Activated CD4-positive, CD25-positive, alpha-beta regulatory T cell treated with anti-CD3 and anti-CD28 coated beads, Interleukin-2, amount 50 U/mL, for 72 hours (primary cell): Measurements from ENCODE around the gene MAP3K7CL.

ENCODE experiments used
- DNase-seq: peaks from one replicate; pipeline ENCODE4 v3.0.0; 2021

The MAP3K7CL gene

DNA sequence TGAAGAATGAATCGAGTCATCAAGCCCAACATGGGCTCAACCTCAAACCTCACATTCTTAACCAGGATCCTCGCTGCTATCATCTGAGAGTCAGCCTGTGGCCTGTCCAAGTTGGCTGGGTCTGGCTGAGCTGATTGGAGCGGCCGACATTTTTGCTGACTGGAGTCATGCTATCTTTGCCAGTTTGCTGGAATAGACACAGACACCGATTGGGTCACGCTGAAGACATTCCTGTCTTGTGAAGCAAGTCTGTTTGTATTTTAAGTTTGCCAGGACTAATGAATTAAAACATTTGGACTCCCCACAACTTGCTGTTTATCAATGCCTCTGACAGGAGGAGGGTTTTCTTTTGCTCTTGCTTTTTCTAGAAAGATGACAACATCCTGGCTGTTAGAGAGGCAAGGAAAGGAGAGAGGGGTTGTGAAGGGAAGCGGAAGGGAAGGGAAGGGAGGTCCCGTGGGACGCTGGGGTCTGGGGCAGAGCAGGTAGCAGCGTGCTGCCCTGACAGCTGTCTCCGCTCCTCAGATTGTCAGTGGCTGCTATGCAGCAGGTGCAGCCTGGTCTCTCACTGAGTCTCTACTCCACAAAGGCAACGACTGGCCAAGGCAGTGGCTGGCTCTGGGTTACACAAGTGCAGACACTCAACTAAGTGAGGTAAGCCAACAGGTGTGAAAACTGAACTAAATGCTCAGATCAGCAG lies at the start of gene MAP3K7CL:
Gene MAP3K7CL (plus strand): TSS at position 375 of the 700 bp plus-strand sequence. CDS start 2,701 bp downstream, outside the sequence.
- DNase-seq: no peak

GRCh38 chr21:29082046-29082815 lies 48.2 kb upstream of the MAP3K7CL start:
- DNase-seq: no peak

- no peak for DNase-seq
Observed at GRCh38 chr21:29083306-29083705, 47.1 kb upstream of the MAP3K7CL start.

GRCh38 chr21:29084372-29084771 lies 46.1 kb upstream of the MAP3K7CL start:
- no peak for DNase-seq

- DNase-seq: no peak
Observed at GRCh38 chr21:29085106-29085752, 45.2 kb upstream of the MAP3K7CL start.

DNA sequence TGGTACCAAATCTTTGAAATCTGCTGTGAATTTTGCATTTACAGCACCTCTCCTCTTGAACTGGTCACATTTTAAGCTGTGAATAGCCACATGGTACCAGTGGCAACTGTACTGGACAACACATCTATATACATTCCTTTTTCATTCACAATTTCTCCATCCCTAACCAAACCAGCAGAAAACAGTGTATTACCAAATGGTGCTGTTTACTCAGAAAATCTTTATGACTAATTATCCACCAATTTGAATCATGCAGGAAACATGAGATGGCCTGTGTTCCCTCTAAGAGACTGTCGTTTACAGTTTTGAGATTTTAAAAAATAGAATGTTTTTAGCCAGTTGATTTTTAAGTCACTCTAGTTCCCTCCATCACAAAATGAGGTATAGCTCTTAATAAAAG lies 39.4 kb upstream of the MAP3K7CL start:
- DNase-seq: no peak

GRCh38 chr21:29092102-29092959 lies 38.1 kb upstream of the MAP3K7CL start:
- DNase-seq: no peak

GRCh38 chr21:29096218-29097015 lies 34.0 kb upstream of the MAP3K7CL start:
- no peak for DNase-seq

GRCh38 chr21:29098156-29098555 lies 32.3 kb upstream of the MAP3K7CL start:
- DNase-seq: no peak

GRCh38 chr21:29102791-29103257 lies 27.6 kb upstream of the MAP3K7CL start:
- DNase-seq: no peak

DNA sequence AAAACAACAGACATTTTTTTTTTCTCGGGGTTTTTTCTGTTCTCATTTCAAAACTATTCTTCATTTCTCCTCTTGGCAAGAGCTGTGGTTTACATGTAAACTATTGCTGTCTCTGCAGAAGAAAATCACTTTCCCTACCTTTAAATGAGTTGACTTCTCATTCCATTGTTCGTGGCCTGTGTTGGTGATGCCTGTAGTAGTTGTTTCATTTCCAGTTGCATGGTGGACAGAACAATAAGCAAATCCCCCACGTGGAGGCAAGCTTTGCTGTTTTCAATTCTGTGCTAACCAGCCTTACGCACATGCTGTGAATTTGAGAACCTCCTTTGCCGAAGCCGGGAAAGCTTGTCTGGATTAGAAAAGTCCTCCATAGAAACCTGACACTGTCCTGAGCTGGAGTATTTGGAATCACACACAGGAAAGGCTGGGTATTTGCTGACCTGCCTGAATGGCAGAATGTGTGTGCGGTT lies 26.2 kb upstream of the MAP3K7CL start:
- DNase-seq: no peak

GRCh38 chr21:29105218-29105617 lies 25.2 kb upstream of the MAP3K7CL start:
- DNase-seq: no peak

DNA sequence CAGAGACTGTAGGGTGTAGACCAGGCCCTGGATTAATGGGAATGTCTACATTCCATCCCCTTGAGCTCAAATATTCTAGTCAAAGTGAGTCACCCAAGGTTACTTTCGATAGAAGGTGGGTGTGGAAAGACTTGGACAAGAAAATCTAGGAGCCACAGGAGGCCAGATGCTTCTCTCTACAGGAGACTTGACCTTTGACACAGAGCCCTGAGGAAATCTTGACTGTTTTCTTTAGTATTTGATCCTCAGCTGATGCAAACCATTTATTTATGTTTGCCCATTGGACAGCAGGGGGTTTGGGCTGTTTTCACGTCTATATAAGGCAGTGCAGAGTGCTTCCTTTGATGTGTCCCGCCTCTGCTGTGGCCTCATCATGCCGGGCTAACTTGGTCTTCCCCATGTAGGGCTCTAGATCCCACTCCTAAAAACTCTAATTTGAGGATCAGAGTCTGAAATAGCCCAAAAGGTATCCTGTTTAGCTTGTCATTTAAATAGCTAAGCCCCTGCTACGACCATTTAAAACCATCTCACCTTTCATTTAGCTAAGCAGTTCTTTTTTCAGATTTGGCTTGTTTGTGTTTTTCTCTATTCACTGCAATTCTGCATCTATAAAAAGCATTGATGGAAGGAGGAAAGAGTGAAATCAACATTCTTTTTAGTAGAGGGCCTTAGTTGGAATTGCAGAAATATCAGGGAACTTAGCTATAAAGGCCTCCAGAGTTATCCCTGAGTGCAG lies 15.5 kb upstream of the MAP3K7CL start:
- no peak for DNase-seq

DNA sequence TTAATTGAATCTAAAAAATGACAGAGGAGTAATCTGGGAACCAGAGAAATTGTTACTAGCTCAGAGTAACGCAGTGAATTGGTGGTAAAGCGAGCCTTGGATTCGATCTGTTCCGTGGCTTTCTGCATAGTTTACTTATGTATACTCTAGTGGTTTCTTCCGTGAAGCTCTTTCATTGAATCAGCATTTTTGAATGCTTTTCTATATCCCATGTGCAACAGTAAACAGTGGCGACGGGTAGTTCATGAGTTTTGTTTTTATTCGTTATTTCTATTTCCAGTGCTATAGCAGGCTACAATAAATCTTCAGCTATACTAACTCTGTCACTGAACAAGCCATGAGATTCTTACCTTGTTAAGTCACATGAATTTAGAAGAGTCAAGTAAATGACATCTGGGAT lies 14.5 kb upstream of the MAP3K7CL start:
- DNase-seq: no peak

GRCh38 chr21:29117372-29117955 lies 13.0 kb upstream of the MAP3K7CL start:
- DNase-seq: no peak

DNA sequence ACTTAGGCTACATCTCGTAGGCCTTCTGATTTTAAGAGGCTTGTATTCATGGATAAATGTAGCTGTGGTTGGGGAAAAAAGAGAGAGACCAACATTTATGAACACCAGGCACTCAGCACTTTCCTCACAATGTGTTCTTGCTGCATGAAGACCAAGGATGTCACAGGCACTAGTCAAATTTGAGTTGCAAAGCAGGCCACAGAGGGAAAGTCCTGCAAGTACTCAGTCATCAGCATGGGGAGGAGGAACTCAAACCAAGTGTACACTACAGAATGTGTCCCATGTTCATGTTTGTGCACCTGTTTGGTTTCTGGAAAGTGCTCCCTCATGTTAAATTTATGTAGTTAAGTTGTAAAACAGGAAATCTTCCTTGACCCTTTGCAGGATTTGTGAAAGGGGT lies 8.7 kb upstream of the MAP3K7CL start:
- no peak for DNase-seq

DNA sequence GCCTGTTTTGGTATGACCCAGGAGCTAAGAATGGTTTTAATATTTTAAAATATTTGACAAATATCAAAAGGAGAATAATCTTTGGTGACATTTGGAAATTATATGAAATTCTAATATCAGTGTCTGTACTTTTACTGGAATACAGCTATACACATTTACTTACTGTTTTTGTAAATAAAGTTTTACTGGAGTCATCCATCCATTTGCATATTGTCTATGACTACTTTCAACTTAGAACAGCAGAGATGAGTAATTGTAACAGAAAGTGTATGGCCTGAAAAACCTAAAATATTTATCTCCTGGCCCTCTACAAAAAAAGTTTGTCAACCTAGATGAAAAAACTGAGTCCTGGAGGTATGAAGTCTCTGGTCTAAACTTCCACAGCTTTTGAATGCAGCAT lies 5.8 kb upstream of the MAP3K7CL start:
- no peak for DNase-seq

DNA sequence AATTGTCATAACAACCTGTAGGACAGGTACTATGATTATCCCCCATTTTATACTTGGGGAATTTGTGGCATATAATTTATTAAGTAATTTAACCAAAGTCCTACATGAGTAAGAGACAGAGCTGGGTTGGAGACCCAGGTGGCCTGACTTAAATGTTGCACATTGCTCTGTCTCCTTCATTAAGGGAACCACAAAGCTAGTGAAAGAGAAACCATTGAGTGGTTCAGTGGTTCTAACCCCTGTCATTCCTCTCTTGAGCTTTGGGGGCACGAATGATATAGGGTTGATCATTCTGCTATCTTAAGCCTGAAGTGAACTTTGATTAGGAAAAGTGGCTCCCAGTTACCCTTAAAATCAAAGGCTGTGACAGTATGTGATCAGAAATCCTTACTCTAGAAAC lies 5.3 kb upstream of the MAP3K7CL start:
- no peak for DNase-seq

GRCh38 chr21:29125979-29126378 lies 4.5 kb upstream of the MAP3K7CL start:
- no peak for DNase-seq

DNA sequence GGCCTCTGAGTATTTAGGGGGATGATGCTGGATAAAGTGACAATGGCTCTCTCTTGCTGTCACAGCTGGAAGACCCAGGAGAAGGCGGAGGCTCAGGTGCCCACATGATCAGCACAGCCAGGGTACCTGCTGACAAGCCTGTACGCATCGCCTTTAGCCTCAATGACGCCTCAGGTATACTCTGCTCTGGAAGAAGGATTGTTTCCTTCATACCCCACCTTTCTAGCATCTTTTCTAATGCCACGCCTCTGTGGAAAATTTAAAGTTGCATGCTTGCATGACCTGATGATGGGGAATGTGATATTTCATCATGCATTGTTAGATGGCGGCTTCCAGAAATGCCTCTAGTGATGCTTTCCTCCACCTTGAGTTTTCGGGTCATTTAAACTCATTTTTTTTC lies 2.8 kb downstream of the MAP3K7CL start:
- DNase-seq: no peak

DNA sequence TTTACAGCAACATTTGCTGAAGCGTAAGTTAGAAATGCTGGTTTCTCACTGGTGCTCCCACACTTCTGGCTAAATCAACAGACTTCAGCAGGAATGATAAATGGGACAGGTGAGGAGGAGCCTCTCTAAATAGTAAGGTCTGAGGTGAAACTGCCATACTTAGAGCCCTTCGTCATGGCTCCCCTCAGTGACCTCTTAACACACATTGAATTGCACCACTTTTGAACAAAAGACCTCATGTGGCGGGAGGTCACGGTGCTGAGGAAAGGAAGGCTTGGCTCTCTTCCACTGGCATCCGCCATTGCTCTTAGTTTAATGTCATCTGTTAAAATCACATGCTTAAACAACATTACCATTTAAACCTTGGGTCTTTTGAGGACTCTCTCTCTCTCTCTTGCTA lies 3.4 kb downstream of the MAP3K7CL start:
- DNase-seq: no peak
